SK-N-SH treated with all-trans-retinoic acid at 6 μM for 48 hours (cell line): Measurements from ENCODE around the gene TWIST2.

Experiments
- ATAC-seq: fragments of 200-7000 bp; cut with Tn5 transposase; 3 replicates; pipeline ENCODE4 v1.9.1; 2020; ENCODE audit warnings: mild to moderate bottlenecking, moderate library complexity
- BACH2 ChIP-seq: fragments of 250-450 bp; sonication (Bioruptor Pico); IDR thresholded peaks from 2 replicates; pipeline ENCODE4 v1.9.0; 2021; ENCODE audit warnings: mild to moderate bottlenecking, borderline replicate concordance
- CSDC2 ChIP-seq: fragments of 250-450 bp; sonication (Bioruptor Pico); IDR thresholded peaks from 2 replicates; pipeline ENCODE4 v1.5.0; 2020; ENCODE audit warnings: mild to moderate bottlenecking, moderate library complexity
- ESRRG ChIP-seq: fragments of 250-450 bp; sonication (Bioruptor Pico); IDR thresholded peaks from 2 replicates; pipeline ENCODE4 v1.6.1; 2021; ENCODE audit warnings: mild to moderate bottlenecking
- GLIS3 ChIP-seq: fragments of 250-450 bp; sonication (Bioruptor Pico); IDR thresholded peaks from 2 replicates; pipeline ENCODE4 v1.5.0; 2020; ENCODE audit warnings: mild to moderate bottlenecking, moderate library complexity
- ISL1 ChIP-seq: fragments of 250-450 bp; sonication (Bioruptor Pico); IDR thresholded peaks from 2 replicates; pipeline ENCODE4 v2.1.2; 2022; ENCODE audit warnings: mild to moderate bottlenecking, moderate library complexity
- OSR1 ChIP-seq: fragments of 250-450 bp; sonication (Bioruptor Pico); IDR thresholded peaks from 2 replicates; pipeline ENCODE4 v1.8.0; 2022; ENCODE audit warnings: moderate library complexity, mild to moderate bottlenecking, inconsistent platforms
- PPARA ChIP-seq: fragments of 250-450 bp; sonication (Bioruptor Pico); IDR thresholded peaks from 2 replicates; pipeline ENCODE4 v1.5.0; 2020; ENCODE audit warnings: mild to moderate bottlenecking, borderline replicate concordance
- RARB ChIP-seq: fragments of 250-450 bp; sonication (Bioruptor Pico); IDR thresholded peaks from 2 replicates; pipeline ENCODE4 v1.8.0; 2021; ENCODE audit warnings: mild to moderate bottlenecking, moderate library complexity
- SNAI2 ChIP-seq: fragments of 250-450 bp; sonication (Bioruptor Pico); IDR thresholded peaks from 2 replicates; pipeline ENCODE4 v1.5.0; 2020; ENCODE audit warnings: mild to moderate bottlenecking, moderate library complexity
- TOX ChIP-seq: fragments of 250-450 bp; sonication (Bioruptor Pico); IDR thresholded peaks from 2 replicates; pipeline ENCODE4 v1.8.0; 2021; ENCODE audit warnings: mild to moderate bottlenecking, moderate library complexity, borderline replicate concordance
- ZC3H10 ChIP-seq: fragments of 250-450 bp; sonication (Bioruptor Pico); IDR thresholded peaks from 2 replicates; pipeline ENCODE4 v1.5.1; 2021; ENCODE audit warnings: mild to moderate bottlenecking, moderate library complexity
- ZFP3 ChIP-seq: fragments of 250-450 bp; sonication (Bioruptor Pico); IDR thresholded peaks from 2 replicates; pipeline ENCODE4 v1.5.0; 2020; ENCODE audit warnings: mild to moderate bottlenecking, moderate library complexity
- ZFP30 ChIP-seq: fragments of 450-650 bp; formaldehyde crosslinking; IDR thresholded peaks from 2 replicates; pipeline ENCODE4 v1.5.0; 2022; ENCODE audit warnings: mild to moderate bottlenecking, moderate library complexity
- ZNF565 ChIP-seq: fragments of 450-650 bp; formaldehyde crosslinking; conservative IDR thresholded peaks from 2 replicates; pipeline ENCODE4 v1.5.0; 2020; ENCODE audit warnings: low read depth, mild to moderate bottlenecking, moderate library complexity
- ZNF70 ChIP-seq: fragments of 450-650 bp; formaldehyde crosslinking; IDR thresholded peaks from 2 replicates; pipeline ENCODE4 v1.5.0; 2020; ENCODE audit warnings: mild to moderate bottlenecking, moderate library complexity
- ZNF8 ChIP-seq: fragments of 450-650 bp; formaldehyde crosslinking; IDR thresholded peaks from 2 replicates; pipeline ENCODE4 v1.5.0; 2020; ENCODE audit warnings: mild to moderate bottlenecking, moderate library complexity
- TF ChIP-seq, protein P1 (sequence below): fragments of 250-450 bp; sonication (Bioruptor Pico); IDR thresholded peaks from 2 replicates; pipeline ENCODE4 v1.8.0; 2021; ENCODE audit warnings: low read depth, mild to moderate bottlenecking, moderate library complexity, borderline replicate concordance
- TF ChIP-seq, protein P2 (sequence below): fragments of 250-450 bp; sonication (Bioruptor Pico); IDR thresholded peaks from 2 replicates; pipeline ENCODE4 v1.5.0; 2020; ENCODE audit warnings: mild to moderate bottlenecking, moderate library complexity
- TF ChIP-seq, protein P3 (sequence below): fragments of 250-450 bp; sonication (Bioruptor Pico); IDR thresholded peaks from 2 replicates; pipeline ENCODE4 v1.8.0; 2020; ENCODE audit warnings: mild to moderate bottlenecking, moderate library complexity, borderline replicate concordance
- TF ChIP-seq, protein P4 (sequence below): fragments of 250-450 bp; sonication (Bioruptor Pico); IDR thresholded peaks from 2 replicates; pipeline ENCODE4 v1.5.1; 2020; ENCODE audit warnings: low read depth, mild to moderate bottlenecking, moderate library complexity

Gene TWIST2

DNA sequence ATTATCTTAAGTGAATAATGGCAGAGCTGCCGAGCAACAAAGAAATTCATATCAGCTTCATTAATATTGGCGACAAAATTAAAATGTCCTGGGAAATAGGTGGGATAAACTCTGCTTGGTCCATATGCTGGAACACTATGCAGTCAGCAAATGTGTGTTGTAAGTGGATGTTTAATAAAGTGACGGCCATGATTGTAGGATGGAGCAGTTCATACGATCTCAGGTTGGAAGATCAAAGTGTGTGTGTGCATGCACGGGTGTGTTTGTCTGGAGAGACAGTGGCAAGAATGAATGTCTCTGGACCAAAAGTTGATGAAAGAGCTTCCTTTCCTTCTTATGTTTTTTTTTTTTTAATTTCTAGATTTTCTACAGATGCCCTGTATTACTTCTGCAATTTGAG lies 14.8 kb downstream of the TWIST2 start (continued):
- TF ChIP-seq OSR1 (CRISPR knock-in tag), result no peak
- TF ChIP-seq ZNF565 (CRISPR knock-in tag), result no peak
- TF ChIP-seq BACH2 (CRISPR knock-in tag), result no peak
- TF ChIP-seq ZNF70, result no peak
- TF ChIP-seq, protein P1, sequence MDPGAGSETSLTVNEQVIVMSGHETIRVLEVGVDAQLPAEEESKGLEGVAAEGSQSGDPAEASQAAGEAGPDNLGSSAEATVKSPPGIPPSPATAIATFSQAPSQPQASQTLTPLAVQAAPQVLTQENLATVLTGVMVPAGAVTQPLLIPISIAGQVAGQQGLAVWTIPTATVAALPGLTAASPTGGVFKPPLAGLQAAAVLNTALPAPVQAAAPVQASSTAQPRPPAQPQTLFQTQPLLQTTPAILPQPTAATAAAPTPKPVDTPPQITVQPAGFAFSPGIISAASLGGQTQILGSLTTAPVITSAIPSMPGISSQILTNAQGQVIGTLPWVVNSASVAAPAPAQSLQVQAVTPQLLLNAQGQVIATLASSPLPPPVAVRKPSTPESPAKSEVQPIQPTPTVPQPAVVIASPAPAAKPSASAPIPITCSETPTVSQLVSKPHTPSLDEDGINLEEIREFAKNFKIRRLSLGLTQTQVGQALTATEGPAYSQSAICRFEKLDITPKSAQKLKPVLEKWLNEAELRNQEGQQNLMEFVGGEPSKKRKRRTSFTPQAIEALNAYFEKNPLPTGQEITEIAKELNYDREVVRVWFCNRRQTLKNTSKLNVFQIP (CRISPR knock-in tag), result no peak

DNA sequence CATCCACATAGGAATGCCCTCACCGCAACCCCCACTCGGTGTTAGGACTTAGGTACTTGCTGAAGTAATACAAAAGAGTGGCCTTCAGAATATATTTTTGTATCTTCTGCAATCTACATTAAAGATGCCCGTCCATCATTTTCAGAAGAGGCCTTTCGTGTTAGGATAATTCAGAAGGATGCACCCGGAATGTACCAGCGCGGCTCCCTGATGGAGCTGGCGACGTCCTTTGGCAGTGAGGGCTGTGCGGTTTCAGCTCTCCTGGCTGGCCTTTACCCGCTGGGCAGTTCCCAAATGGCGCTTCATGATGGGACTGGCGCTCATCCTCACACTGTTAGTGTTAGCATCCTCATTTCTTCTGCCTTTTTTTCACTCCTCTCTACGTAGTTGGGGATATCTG lies 15.3 kb downstream of the TWIST2 start:
- ATAC-seq, result no peak
- TF ChIP-seq TOX (no peak), ZC3H10 (no peak), ZNF565 (CRISPR knock-in tag) (no peak), BACH2 (CRISPR knock-in tag) (no peak), RARB (CRISPR knock-in tag) (no peak), ZFP30 (CRISPR knock-in tag) (no peak), GLIS3 (CRISPR knock-in tag) (no peak), OSR1 (CRISPR knock-in tag) (no peak)
- TF ChIP-seq, protein P2, sequence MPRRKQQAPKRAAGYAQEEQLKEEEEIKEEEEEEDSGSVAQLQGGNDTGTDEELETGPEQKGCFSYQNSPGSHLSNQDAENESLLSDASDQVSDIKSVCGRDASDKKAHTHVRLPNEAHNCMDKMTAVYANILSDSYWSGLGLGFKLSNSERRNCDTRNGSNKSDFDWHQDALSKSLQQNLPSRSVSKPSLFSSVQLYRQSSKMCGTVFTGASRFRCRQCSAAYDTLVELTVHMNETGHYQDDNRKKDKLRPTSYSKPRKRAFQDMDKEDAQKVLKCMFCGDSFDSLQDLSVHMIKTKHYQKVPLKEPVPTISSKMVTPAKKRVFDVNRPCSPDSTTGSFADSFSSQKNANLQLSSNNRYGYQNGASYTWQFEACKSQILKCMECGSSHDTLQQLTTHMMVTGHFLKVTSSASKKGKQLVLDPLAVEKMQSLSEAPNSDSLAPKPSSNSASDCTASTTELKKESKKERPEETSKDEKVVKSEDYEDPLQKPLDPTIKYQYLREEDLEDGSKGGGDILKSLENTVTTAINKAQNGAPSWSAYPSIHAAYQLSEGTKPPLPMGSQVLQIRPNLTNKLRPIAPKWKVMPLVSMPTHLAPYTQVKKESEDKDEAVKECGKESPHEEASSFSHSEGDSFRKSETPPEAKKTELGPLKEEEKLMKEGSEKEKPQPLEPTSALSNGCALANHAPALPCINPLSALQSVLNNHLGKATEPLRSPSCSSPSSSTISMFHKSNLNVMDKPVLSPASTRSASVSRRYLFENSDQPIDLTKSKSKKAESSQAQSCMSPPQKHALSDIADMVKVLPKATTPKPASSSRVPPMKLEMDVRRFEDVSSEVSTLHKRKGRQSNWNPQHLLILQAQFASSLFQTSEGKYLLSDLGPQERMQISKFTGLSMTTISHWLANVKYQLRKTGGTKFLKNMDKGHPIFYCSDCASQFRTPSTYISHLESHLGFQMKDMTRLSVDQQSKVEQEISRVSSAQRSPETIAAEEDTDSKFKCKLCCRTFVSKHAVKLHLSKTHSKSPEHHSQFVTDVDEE (CRISPR knock-in tag), result no peak

DNA sequence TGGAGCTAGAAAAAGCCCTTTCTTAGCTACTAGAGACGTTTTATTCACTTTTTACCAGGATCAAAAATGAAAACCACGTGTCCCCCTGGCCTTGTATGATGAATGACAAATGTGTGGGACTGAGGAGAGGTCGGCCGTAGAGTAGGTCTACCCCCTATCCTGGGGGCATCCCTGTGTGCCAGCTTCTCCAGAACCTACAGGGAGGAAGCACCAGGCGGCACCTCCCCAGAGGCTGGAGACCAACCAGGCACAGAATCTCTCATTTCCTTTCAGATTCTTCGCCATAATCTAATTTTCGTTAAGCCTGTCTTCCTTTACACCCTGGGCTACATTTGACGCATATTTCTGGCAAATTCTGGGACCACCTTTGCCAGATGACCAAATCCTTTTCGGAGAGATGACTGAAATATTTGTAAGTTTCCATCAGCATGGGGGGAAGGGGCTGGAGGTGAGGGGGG lies 15.9 kb downstream of the TWIST2 start:
- no peak for TF ChIP-seq ZFP30 (CRISPR knock-in tag)
- TF ChIP-seq CSDC2 (CRISPR knock-in tag), result 0 out of 2 replicates have a peak, but pooled peaks have one; percentile 80
- TF ChIP-seq BACH2 (CRISPR knock-in tag), result no peak
- peak; percentile 18 for ATAC-seq

DNA sequence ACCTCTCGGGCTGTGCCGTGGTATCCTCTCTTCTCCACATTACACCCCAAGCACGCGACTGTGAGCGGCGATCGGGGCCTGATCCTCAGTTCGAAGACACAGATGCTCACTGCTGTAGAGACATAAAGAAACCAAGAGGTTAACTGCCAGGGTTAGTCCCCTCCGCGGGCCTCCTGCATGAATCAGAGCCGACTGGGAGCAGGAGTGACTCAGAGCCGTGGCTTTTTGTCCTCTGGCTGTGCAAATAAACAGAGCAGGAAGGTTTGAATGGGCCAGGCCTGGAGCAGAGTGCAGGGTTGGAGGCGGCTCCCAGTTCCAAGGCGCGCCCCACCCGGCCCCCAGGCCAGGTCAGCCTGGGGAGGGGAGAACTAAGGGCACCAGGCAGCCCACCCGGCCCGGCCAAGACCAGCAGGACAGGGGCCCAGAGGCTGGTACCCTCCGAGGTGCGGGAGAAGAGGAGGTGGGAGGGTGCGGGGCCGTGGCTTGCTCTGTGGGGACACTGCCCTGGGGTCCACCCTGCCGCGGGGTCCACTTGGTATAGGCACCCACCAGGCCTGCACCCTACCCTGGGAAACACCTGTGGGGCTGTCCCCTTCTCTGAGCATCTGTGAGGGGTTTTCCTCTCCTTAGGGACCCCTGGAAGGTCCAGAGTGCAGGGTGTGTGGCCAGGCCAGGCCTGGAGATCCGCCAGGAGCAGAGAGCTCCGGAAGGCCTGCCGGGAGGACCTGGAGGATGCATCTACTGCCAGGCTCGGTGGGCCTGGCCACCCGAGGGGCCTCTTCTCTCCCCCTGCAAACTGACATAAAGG lies 16.5 kb downstream of the TWIST2 start:
- no peak for TF ChIP-seq ISL1 (CRISPR knock-in tag)
- TF ChIP-seq GLIS3 (CRISPR knock-in tag), result no peak
- TF ChIP-seq BACH2 (CRISPR knock-in tag), result no peak
- TF ChIP-seq ZC3H10, result no peak
- TF ChIP-seq, protein P3, sequence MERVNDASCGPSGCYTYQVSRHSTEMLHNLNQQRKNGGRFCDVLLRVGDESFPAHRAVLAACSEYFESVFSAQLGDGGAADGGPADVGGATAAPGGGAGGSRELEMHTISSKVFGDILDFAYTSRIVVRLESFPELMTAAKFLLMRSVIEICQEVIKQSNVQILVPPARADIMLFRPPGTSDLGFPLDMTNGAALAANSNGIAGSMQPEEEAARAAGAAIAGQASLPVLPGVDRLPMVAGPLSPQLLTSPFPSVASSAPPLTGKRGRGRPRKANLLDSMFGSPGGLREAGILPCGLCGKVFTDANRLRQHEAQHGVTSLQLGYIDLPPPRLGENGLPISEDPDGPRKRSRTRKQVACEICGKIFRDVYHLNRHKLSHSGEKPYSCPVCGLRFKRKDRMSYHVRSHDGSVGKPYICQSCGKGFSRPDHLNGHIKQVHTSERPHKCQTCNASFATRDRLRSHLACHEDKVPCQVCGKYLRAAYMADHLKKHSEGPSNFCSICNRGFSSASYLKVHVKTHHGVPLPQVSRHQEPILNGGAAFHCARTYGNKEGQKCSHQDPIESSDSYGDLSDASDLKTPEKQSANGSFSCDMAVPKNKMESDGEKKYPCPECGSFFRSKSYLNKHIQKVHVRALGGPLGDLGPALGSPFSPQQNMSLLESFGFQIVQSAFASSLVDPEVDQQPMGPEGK (CRISPR knock-in tag), result no peak; the same call in 1 of the 2 replicates
- TF ChIP-seq TOX, result no peak
- no peak for TF ChIP-seq ZNF70
- peak; percentile 66; the same call in 1 of the 2 replicates for TF ChIP-seq ZFP3 (CRISPR knock-in tag)
- TF ChIP-seq PPARA, result no peak
- peak; percentile 14; the same call in 1 of the 2 replicates for TF ChIP-seq RARB (CRISPR knock-in tag)
- ATAC-seq, result peak; percentile 95

DNA sequence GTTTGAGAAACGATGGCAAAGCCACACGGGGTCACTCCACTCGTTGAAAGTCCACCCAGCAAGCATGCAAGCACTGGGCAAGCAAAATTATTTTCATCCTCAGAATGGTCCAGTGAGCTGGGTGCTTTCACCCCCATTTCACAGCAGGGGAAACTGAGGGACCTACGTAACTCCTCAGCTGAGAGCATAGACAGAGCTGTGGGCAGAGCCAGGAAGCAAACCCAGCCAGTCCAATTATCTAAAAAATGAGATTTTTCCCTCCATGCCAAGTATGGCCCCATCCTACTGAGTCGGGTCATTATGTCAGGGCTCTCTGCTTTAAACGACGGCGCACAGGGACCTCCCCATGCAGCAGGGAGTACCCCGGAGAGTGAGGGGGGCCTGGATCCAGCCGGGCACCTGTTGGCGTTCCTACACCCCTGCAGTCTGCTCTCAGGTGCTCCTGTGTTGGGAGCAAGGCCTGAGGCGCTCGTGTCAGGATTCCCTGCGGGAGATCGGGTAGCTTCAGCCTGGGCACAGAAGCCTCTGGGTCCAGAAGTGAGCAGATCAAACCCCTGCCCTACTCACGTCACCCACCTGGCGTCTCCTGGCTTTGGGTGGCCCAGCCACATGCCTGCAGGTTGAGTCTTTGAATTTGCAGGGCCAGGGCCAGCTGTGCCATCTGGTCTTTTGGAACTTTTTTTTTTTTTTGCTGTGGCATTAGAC lies 17.3 kb downstream of the TWIST2 start:
- no peak for ATAC-seq
- TF ChIP-seq ZFP30 (CRISPR knock-in tag), result no peak
- TF ChIP-seq BACH2 (CRISPR knock-in tag), result no peak
- TF ChIP-seq ZNF8 (CRISPR knock-in tag), result no peak
- TF ChIP-seq GLIS3 (CRISPR knock-in tag), result no peak
- no peak for TF ChIP-seq TOX
- TF ChIP-seq, protein P1 (CRISPR knock-in tag), result no peak
- no peak for TF ChIP-seq PPARA
- no peak for TF ChIP-seq ESRRG
- TF ChIP-seq ZC3H10, result no peak
- TF ChIP-seq ZFP3 (CRISPR knock-in tag), result no peak
- TF ChIP-seq, protein P4, sequence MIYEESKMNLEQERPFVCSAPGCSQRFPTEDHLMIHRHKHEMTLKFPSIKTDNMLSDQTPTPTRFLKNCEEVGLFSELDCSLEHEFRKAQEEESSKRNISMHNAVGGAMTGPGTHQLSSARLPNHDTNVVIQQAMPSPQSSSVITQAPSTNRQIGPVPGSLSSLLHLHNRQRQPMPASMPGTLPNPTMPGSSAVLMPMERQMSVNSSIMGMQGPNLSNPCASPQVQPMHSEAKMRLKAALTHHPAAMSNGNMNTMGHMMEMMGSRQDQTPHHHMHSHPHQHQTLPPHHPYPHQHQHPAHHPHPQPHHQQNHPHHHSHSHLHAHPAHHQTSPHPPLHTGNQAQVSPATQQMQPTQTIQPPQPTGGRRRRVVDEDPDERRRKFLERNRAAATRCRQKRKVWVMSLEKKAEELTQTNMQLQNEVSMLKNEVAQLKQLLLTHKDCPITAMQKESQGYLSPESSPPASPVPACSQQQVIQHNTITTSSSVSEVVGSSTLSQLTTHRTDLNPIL (CRISPR knock-in tag), result no peak
- no peak for TF ChIP-seq SNAI2 (CRISPR knock-in tag)
- TF ChIP-seq CSDC2 (CRISPR knock-in tag), result no peak
- no peak for TF ChIP-seq ZNF70
